OCI-LY3 (cell line): ENCODE data around the gene RPAIN.
"Not testable (repeated sequence)": the region's sequence is repeated elsewhere in the genome, so short reads cannot be mapped to it uniquely, and the experiment has no call there.

Experiments used
- H2AFZ ChIP-seq: fragments of 200-600, 300-600 bp; shearing (Covaris generic); 2 replicates; pipeline ENCODE4 v1.6.0; 2014; ENCODE audit warnings: antibody characterized with exemption, low read depth, low read length
- H3K27ac ChIP-seq: fragments of 200-600, 300-600 bp; sonication (generic); 2 replicates; pipeline ENCODE4 v1.5.1; 2014; ENCODE audit warnings: mild to moderate bottlenecking, low read length, moderate library complexity, mixed read lengths
- H3K27me3 ChIP-seq: fragments of 200-600, 300-600 bp; sonication (generic); 2 replicates; pipeline ENCODE4 v1.6.1; 2014; ENCODE audit warnings: low read depth, low read length, mixed read lengths
- H3K36me3 ChIP-seq: fragments of 200-600, 300-600 bp; sonication (generic); replicated peaks from 2 replicates; pipeline ENCODE3; 2014; ENCODE audit warnings: low read depth, low read length, mixed read lengths
- H3K4me1 ChIP-seq: fragments of 300-600, 200-600 bp; sonication (generic); 2 replicates; pipeline ENCODE4 v1.6.1; 2014; ENCODE audit warnings: low read length, mixed read lengths
- H3K4me2 ChIP-seq: fragments of 200-600, 300-600 bp; sonication (generic); 2 replicates; pipeline ENCODE4 v1.6.1; 2014; ENCODE audit warnings: low read length, mixed read lengths
- H3K4me3 ChIP-seq: fragments of 300-600, 200-600 bp; sonication (generic); 2 replicates; pipeline ENCODE4 v1.5.1; 2014; ENCODE audit warnings: antibody characterized with exemption, mild to moderate bottlenecking, low read length, moderate library complexity
- H3K79me2 ChIP-seq: fragments of 300-600, 200-600 bp; shearing (Covaris generic); 2 replicates; pipeline ENCODE4 v1.6.1; 2014; ENCODE audit warnings: mild to moderate bottlenecking, low read length, mixed read lengths
- H3K9ac ChIP-seq: fragments of 300-600, 200-600 bp; shearing (Covaris generic); 2 replicates; pipeline ENCODE4 v1.6.0; 2014; ENCODE audit warnings: mild to moderate bottlenecking, low read length, moderate library complexity
- H3K9me3 ChIP-seq: fragments of 200-600, 300-600 bp; shearing (Covaris generic); 2 replicates; pipeline ENCODE4 v1.6.1; 2014; ENCODE audit warnings: low read length, mixed read lengths; ENCODE audit not compliant: insufficient read depth
- H4K20me1 ChIP-seq: fragments of 200-600, 300-600 bp; sonication (generic); 2 replicates; pipeline ENCODE4 v1.6.1; 2016; ENCODE audit warnings: low read length, mixed read lengths; ENCODE audit not compliant: insufficient read depth
- EZH2phosphoT487 ChIP-seq: fragments of 200-600 bp; shearing (Covaris generic); IDR thresholded peaks from 2 replicates; pipeline ENCODE4 v1.6.1; 2018; ENCODE audit warnings: antibody characterized with exemption, mixed run types, low read depth
- TF ChIP-seq, protein P1 (sequence below): fragments of 200-600, 300-600 bp; sonication (generic); IDR thresholded peaks from 2 replicates; pipeline ENCODE4 v1.5.1; 2014; ENCODE audit warnings: antibody characterized with exemption, low read length, low read depth

The RPAIN gene

DNA sequence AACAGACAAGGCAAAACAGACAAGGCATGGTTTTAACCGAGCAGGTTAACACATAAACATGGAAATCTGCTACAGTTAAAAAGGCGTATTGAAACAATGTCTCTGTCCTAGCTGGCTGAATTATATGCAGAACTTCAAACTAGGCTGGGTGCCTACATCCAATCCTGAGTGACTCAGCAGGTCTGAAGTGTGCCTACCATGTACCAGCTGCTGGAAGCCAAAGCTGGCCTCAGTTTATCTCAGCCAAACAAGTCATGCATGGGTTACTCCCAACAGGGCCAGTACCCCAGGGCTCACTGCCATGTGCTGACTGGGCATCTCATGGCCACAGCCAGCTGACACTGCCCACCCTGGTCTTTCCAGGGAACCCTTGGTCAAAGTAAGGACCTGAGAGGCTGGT, 15.0 kb downstream of the RPAIN start:
- peaks cover 52% of the 10 kb centered on the region for H3K79me2 ChIP-seq
- no peak overlapping the region for H3K4me3 ChIP-seq
- no peak overlapping the region for H3K27ac ChIP-seq
- no peaks in the 10 kb centered on the region for H3K9me3 ChIP-seq
- no peak overlapping the region for H2AFZ ChIP-seq
- no peak for TF ChIP-seq EZH2phosphoT487
- TF ChIP-seq, protein P1, sequence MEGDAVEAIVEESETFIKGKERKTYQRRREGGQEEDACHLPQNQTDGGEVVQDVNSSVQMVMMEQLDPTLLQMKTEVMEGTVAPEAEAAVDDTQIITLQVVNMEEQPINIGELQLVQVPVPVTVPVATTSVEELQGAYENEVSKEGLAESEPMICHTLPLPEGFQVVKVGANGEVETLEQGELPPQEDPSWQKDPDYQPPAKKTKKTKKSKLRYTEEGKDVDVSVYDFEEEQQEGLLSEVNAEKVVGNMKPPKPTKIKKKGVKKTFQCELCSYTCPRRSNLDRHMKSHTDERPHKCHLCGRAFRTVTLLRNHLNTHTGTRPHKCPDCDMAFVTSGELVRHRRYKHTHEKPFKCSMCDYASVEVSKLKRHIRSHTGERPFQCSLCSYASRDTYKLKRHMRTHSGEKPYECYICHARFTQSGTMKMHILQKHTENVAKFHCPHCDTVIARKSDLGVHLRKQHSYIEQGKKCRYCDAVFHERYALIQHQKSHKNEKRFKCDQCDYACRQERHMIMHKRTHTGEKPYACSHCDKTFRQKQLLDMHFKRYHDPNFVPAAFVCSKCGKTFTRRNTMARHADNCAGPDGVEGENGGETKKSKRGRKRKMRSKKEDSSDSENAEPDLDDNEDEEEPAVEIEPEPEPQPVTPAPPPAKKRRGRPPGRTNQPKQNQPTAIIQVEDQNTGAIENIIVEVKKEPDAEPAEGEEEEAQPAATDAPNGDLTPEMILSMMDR: no peak
- H4K20me1 ChIP-seq: no peaks in the 10 kb centered on the region
- H3K4me1 ChIP-seq: peaks cover 12% of the 10 kb centered on the region
- no peak overlapping the region for H3K9ac ChIP-seq
- H3K27me3 ChIP-seq: no peaks in the 10 kb centered on the region
- peaks cover 41% of the 10 kb centered on the region for H3K36me3 ChIP-seq
- H3K4me2 ChIP-seq: no peak overlapping the region

DNA sequence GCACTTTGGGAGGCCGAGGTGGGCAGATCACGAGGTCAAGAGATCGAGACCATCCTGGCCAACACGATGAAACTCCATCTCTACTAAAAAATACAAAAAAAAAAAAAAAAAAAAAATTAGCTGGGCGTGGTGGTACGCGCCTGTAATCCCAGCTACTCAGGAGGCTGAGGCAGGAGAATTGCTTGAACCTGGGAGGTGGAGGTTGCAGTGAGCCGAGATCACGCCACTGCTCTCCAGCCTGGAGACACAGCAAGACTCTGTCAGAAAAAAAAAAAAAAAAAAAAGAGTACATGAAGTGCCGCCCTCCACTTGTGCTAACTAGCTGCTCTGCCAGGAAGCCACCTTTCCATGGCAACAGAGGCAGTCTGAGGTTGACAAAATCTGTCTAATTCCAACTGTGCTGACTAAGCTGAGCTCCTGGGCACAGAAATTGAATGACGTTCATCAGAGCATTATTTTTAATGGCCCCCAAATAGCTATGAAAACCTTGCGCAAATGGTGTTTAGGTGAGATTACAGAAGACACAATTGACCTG, 15.9 kb downstream of the RPAIN start:
- not testable (repeated sequence) for H3K4me2 ChIP-seq, H3K9ac ChIP-seq

DNA sequence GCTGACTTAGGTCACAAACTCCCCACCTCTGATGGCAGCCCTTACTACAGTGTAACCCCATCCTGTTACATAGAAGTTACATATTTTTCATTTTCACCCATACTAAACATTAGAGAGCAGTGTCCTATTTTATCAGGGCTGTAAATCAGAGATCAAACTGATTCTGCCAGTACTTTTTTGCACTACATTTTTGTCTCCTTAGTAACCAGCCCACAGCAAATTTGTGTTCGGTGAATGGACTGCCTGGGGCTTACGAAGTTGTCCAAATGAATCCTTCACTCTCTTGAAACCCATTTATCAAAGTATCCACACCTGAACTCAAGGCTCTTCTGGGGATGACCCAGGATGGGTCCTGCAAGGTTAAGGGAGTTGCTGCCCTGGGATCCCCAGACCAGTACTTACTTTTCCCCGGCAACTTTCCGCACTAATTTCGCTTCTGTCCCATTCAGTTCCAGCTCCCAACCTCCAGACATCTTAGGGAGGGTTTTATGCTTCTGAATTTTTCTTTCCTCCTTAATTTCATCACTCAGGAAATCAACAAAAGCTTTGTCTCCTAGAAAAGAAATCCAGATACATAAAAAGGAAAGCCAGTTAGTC, 17.8 kb downstream of the RPAIN start:
- Histone ChIP-seq H3K27me3 (no peaks in the 10 kb centered on the region), H4K20me1 (no peaks in the 10 kb centered on the region), H3K27ac (no peak overlapping the region), H3K9me3 (no peaks in the 10 kb centered on the region), H3K4me2 (peak overlapping the region; percentile 79), H3K9ac (peak overlapping the region; percentile 91), H2AFZ (no peak overlapping the region), H3K4me1 (peaks cover 12% of the 10 kb centered on the region), H3K79me2 (peaks cover 57% of the 10 kb centered on the region), H3K4me3 (peak overlapping the region; percentile 81), H3K36me3 (peaks cover 35% of the 10 kb centered on the region)
- TF ChIP-seq EZH2phosphoT487: no peak
- TF ChIP-seq, protein P1: no peak

More for the DNA sequence above, 15.9 kb downstream of the RPAIN start:
- peaks cover 12% of the 10 kb centered on the region for H3K4me1 ChIP-seq
- H3K9me3 ChIP-seq, H3K27ac ChIP-seq, H4K20me1 ChIP-seq, H3K27me3 ChIP-seq, H3K4me3 ChIP-seq, H2AFZ ChIP-seq: not testable (repeated sequence)
- peaks cover 52% of the 10 kb centered on the region for H3K79me2 ChIP-seq
- peaks cover 41% of the 10 kb centered on the region for H3K36me3 ChIP-seq

DNA sequence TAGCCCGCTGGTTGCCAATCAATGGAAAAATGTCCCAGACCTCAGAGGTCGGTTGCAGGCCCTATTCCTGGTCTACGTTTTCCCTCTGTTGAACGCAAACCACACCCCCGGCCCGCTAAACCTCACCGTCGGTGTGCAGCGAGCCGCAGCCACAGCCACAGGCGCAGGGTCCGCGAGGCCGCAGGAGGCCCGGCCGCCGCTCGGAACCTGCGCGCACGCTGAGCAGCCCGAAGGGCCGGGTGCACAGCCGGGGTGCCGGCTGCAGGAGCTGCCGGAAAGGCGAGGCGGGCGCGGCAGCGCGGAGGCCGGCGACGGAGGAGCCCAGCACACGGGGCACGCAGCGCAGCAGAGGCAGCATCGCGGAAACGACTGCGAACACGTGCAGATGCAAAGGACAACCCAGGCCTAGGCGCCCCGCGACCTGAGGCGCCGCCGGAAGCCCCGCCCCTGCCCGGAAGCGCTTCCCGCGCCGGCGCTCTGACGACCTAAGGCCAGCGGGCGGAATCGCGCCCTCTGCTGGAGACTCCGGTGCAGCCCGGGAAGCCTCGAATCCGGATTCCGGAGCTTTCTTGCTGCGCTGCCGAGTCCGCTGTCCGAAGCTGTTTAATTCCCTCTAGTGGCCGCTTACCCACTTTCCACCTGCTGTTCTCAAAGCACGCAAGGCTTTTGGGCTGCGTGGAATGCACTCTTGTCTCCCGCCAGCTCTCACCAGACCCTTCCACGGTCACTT, 18.9 kb downstream of the RPAIN start, which contains the start of gene C1QBP:
Gene C1QBP (minus strand): TSS at position 440 of the 730 bp plus-strand sequence. CDS start 82 bp downstream, at position 358.
- Histone ChIP-seq H3K4me1 (peaks cover 12% of the 10 kb centered on the region), H3K9ac (peak within 1 kb of the TSS; percentile 91), H3K4me3 (peak within 1 kb of the TSS; percentile 81), H2AFZ (peak within 1 kb of the TSS; percentile 40; the same call in 1 of the 2 replicates), H3K4me2 (peak within 1 kb of the TSS; percentile 99), H3K27ac (peak within 1 kb of the TSS; percentile 61), H3K79me2 (peaks cover 58% of the 10 kb centered on the region), H3K36me3 (peaks cover 24% of the 10 kb centered on the region), H4K20me1 (no peaks in the 10 kb centered on the region), H3K27me3 (no peaks in the 10 kb centered on the region), H3K9me3 (no peaks in the 10 kb centered on the region)
- TF ChIP-seq, protein P1: peak; percentile 68
- no peak for TF ChIP-seq EZH2phosphoT487
